SH-SY5Y (cell line): ENCODE measurements around the gene TYRO3.

Experiments
- GATA2 ChIP-seq: IDR thresholded peaks from 2 replicates; pipeline ENCODE4 v1.6.1; 2011; ENCODE audit warnings: mild to moderate bottlenecking, low read depth, low read length
- GATA3 ChIP-seq: IDR thresholded peaks from 2 replicates; pipeline ENCODE4 v1.6.1; 2011; ENCODE audit warnings: low read depth, mild to moderate bottlenecking, low read length, moderate library complexity

GRCh38 chr15:41631880-41632470 lies 73.0 kb downstream of the TYRO3 start:
- no peak for TF ChIP-seq GATA2
- no peak for TF ChIP-seq GATA3
